GM23248 (cell line): ENCODE measurements around the gene IL21R. TPM values are rescaled to one million over a fixed set of nuclear protein-coding genes. Genes with fewer than 3 reads are reported as not detected.

Source experiments
- DNase-seq: peaks from one replicate; pipeline ENCODE4 v3.0.0-alpha.2; 2015
- H2AFZ ChIP-seq: fragments of 200-600 bp; sonication (generic); 2 replicates; pipeline ENCODE4 v1.6.1; 2016; ENCODE audit warnings: antibody characterized with exemption
- H3F3A ChIP-seq: fragments of 200-600 bp; sonication (generic); 2 replicates; pipeline ENCODE4 v1.6.1; 2016; ENCODE audit warnings: mild to moderate bottlenecking, antibody characterized with exemption, mixed run types; ENCODE audit not compliant: insufficient read depth
- H3K27ac ChIP-seq: fragments of 200-600 bp; sonication (generic); 2 replicates; pipeline ENCODE4 v1.5.1; 2016; ENCODE audit warnings: mild to moderate bottlenecking
- H3K27me3 ChIP-seq: fragments of 200-600 bp; sonication (generic); replicated peaks from 2 replicates; pipeline ENCODE4 v1.6.1; 2016; ENCODE audit warnings: mild to moderate bottlenecking; ENCODE audit not compliant: insufficient read depth
- H3K36me3 ChIP-seq: fragments of 200-600 bp; sonication (generic); 2 replicates; pipeline ENCODE4 v1.6.1; 2016; ENCODE audit warnings: low read depth, mild to moderate bottlenecking
- H3K4me1 ChIP-seq: fragments of 200-600 bp; sonication (generic); 2 replicates; pipeline ENCODE4 v1.6.1; 2016; ENCODE audit warnings: mild to moderate bottlenecking; ENCODE audit not compliant: insufficient read depth
- H3K4me2 ChIP-seq: fragments of 200-600 bp; sonication (generic); one replicate; pipeline ENCODE4 v1.6.1; 2016; ENCODE audit warnings: mild to moderate bottlenecking; ENCODE audit not compliant: unreplicated experiment
- H3K4me3 ChIP-seq: fragments of 200-600 bp; sonication (generic); 2 replicates; pipeline ENCODE4 v1.5.1; 2016; ENCODE audit warnings: mild to moderate bottlenecking
- H3K79me2 ChIP-seq: fragments of 200-600 bp; sonication (generic); 2 replicates; pipeline ENCODE4 v1.6.1; 2016; ENCODE audit warnings: mild to moderate bottlenecking; ENCODE audit not compliant: insufficient read depth
- H3K9ac ChIP-seq: fragments of 200-600 bp; sonication (generic); 2 replicates; pipeline ENCODE4 v1.6.1; 2016; ENCODE audit warnings: mild to moderate bottlenecking
- H3K9me2 ChIP-seq: fragments of 200-600 bp; sonication (generic); 2 replicates; pipeline ENCODE4 v1.6.1; 2016; ENCODE audit warnings: mixed run types, mild to moderate bottlenecking, moderate library complexity; ENCODE audit not compliant: insufficient read depth
- H3K9me3 ChIP-seq: fragments of 200-600 bp; sonication (generic); one replicate; pipeline ENCODE4 v1.6.1; 2017; ENCODE audit warnings: low read depth
- H4K20me1 ChIP-seq: fragments of 200-600 bp; sonication (generic); 2 replicates; pipeline ENCODE4 v1.6.0; 2016; ENCODE audit not compliant: insufficient read depth
- EZH2 ChIP-seq: fragments of 200-600 bp; sonication (generic); IDR thresholded peaks from 2 replicates; pipeline ENCODE4 v1.6.1; 2018; ENCODE audit warnings: antibody characterized with exemption, mild to moderate bottlenecking; ENCODE audit not compliant: insufficient read depth, poor library complexity, severe bottlenecking
- EZH2phosphoT487 ChIP-seq: fragments of 200-600 bp; sonication (generic); IDR thresholded peaks from 2 replicates; pipeline ENCODE4 v1.6.1; 2018; ENCODE audit warnings: antibody characterized with exemption, moderate library complexity, mild to moderate bottlenecking, low read depth; ENCODE audit not compliant: insufficient read depth
- WGBS, 2 experiments: methylation state at CpG; one replicate each; pipeline ENCODE4 v1.1.6; 2015 to 2017; ENCODE audit warnings: low lambda C conversion rate in 2 of 2, low coverage in 1 of 2; ENCODE audit errors: missing lambda C conversion rate in 2 of 2; 5-methylcytosine and 5-hydroxymethylcytosine counted together
- in situ Hi-C: fragments of 300-500 bp; cut with MboI; formaldehyde crosslinking; loops from 2 replicates; pipeline ENCODE4 v1.15.0; 2020
- polyA plus RNA-seq: library from polyadenylated mRNA; unstranded; fragments of >200 nt; fragmentation: Nextera tagmentation; extraction: Ambion mirVana; gene quantifications from 2 replicates; pipeline ENCODE4 v1.2.1, GENCODE V29; 2016
- total RNA-seq: library from RNA; depleted of rRNA; stranded (reverse); fragments of >200 nt; shearing (Covaris generic); gene quantifications from 2 replicates; pipeline ENCODE4 v1.2.3, GENCODE V29; 2014

The IL21R gene
- total and polyA plus RNA-seq, 2 experiments from 2014 or later = 1.2 to 1.5 TPM

DNA sequence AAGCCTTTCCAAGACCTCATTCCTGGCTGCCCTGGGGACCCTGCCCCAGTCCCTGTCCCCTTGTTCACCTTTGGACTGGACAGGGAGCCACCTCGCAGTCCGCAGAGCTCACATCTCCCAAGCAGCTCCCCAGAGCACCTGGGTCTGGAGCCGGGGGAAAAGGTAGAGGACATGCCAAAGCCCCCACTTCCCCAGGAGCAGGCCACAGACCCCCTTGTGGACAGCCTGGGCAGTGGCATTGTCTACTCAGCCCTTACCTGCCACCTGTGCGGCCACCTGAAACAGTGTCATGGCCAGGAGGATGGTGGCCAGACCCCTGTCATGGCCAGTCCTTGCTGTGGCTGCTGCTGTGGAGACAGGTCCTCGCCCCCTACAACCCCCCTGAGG is 38.7 kb upstream of the IL21R start:
- H4K20me1 ChIP-seq = no peaks in the 10 kb centered on the region
- peaks cover 36% of the 10 kb centered on the region for H3F3A ChIP-seq
- no peak for DNase-seq
- H2AFZ ChIP-seq = no peak overlapping the region
- in situ Hi-C loops = loop anchor here (25.0 kb wide), 1 partner anchor 1526 kb away; no protein-coding TSS in a partner anchor
- peaks cover 14% of the 10 kb centered on the region; the same call in 1 of the 2 replicates for H3K36me3 ChIP-seq
- no peak overlapping the region for H3K9ac ChIP-seq
- H3K4me1 ChIP-seq = peaks cover 23% of the 10 kb centered on the region
- H3K4me3 ChIP-seq = no peak overlapping the region
- TF ChIP-seq EZH2phosphoT487 (no peak), EZH2 (no peak)
- WGBS, 2 experiments = 96 to 100% methylated on average over 4 to 5 of the region's 5 CpGs
- no peak overlapping the region for H3K4me2 ChIP-seq
- H3K9me3 ChIP-seq = no peaks in the 10 kb centered on the region
- no peaks in the 10 kb centered on the region for H3K79me2 ChIP-seq
- H3K9me2 ChIP-seq = no peaks in the 10 kb centered on the region
- no peaks in the 10 kb centered on the region for H3K27me3 ChIP-seq
- no peak overlapping the region for H3K27ac ChIP-seq

DNA sequence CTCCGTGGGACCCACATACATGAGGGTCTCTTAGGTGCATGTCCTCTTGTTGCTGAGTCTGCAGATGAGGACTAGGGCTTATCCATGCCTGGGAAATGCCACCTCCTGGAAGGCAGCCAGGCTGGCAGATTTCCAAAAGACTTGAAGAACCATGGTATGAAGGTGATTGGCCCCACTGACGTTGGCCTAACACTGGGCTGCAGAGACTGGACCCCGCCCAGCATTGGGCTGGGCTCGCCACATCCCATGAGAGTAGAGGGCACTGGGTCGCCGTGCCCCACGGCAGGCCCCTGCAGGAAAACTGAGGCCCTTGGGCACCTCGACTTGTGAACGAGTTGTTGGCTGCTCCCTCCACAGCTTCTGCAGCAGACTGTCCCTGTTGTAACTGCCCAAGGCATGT is 38.2 kb upstream of the IL21R start:
- H3K27ac ChIP-seq = no peak overlapping the region
- H3F3A ChIP-seq = peaks cover 36% of the 10 kb centered on the region
- H4K20me1 ChIP-seq = no peaks in the 10 kb centered on the region
- no peak overlapping the region for H3K9ac ChIP-seq
- H3K9me3 ChIP-seq = no peaks in the 10 kb centered on the region
- 83 to 85% methylated on average over 9 of the region's 9 CpGs for WGBS, 2 experiments
- no peak for DNase-seq
- H3K4me3 ChIP-seq = no peak overlapping the region
- H3K4me1 ChIP-seq = peaks cover 23% of the 10 kb centered on the region
- H3K9me2 ChIP-seq = no peaks in the 10 kb centered on the region
- peaks cover 14% of the 10 kb centered on the region; the same call in 1 of the 2 replicates for H3K36me3 ChIP-seq
- no peaks in the 10 kb centered on the region for H3K79me2 ChIP-seq
- no peaks in the 10 kb centered on the region for H3K27me3 ChIP-seq
- TF ChIP-seq EZH2phosphoT487 (no peak), EZH2 (no peak)
- H2AFZ ChIP-seq = no peak overlapping the region
- H3K4me2 ChIP-seq = no peak overlapping the region
- in situ Hi-C loops = loop anchor here (25.0 kb wide), 1 partner anchor 1526 kb away; no protein-coding TSS in a partner anchor

GRCh38 chr16:27364493-27365141 is 37.4 kb upstream of the IL21R start:
- in situ Hi-C loops = loop anchor here (25.0 kb wide), 1 partner anchor 1527 kb away; no protein-coding TSS in a partner anchor
- TF ChIP-seq EZH2phosphoT487 (no peak), EZH2 (no peak)

GRCh38 chr16:27365142-27366089 is 36.6 kb upstream of the IL21R start:
- peak; percentile 65 for DNase-seq
- in situ Hi-C loops = loop anchor here (25.0 kb wide), 1 partner anchor 1528 kb away; no protein-coding TSS in a partner anchor
- no peaks in the 10 kb centered on the region for H4K20me1 ChIP-seq
- WGBS, 2 experiments = 43 to 51% methylated on average over 7 of the region's 7 CpGs
- peak overlapping the region; percentile 53 for H3K27ac ChIP-seq
- H3K9me3 ChIP-seq = no peaks in the 10 kb centered on the region
- H3K27me3 ChIP-seq = no peaks in the 10 kb centered on the region
- peaks cover 29% of the 10 kb centered on the region for H3K4me1 ChIP-seq
- H3K36me3 ChIP-seq = peaks cover 5% of the 10 kb centered on the region; the same call in 1 of the 2 replicates
- no peak overlapping the region for H3K4me3 ChIP-seq
- no peak overlapping the region for H3K4me2 ChIP-seq
- H2AFZ ChIP-seq = no peak overlapping the region
- H3K9ac ChIP-seq = no peak overlapping the region
- peaks cover 41% of the 10 kb centered on the region for H3F3A ChIP-seq
- no peaks in the 10 kb centered on the region for H3K9me2 ChIP-seq
- no peak for TF ChIP-seq EZH2
- no peak for TF ChIP-seq EZH2phosphoT487
- H3K79me2 ChIP-seq = no peaks in the 10 kb centered on the region

More at GRCh38 chr16:27364493-27365141, 37.4 kb upstream of the IL21R start:
- no peak overlapping the region for H3K9ac ChIP-seq
- 0 out of 2 replicates have a peak overlapping the region, but pooled peaks have one; percentile 12 for H3K27ac ChIP-seq
- no peaks in the 10 kb centered on the region for H3K9me2 ChIP-seq
- no peaks in the 10 kb centered on the region for H3K27me3 ChIP-seq
- H3K4me3 ChIP-seq = no peak overlapping the region
- no peak for DNase-seq
- no peak overlapping the region for H3K4me2 ChIP-seq
- H3K36me3 ChIP-seq = peaks cover 6% of the 10 kb centered on the region; the same call in 1 of the 2 replicates
- peaks cover 41% of the 10 kb centered on the region for H3F3A ChIP-seq
- no peaks in the 10 kb centered on the region for H4K20me1 ChIP-seq
- 74 to 77% methylated on average over 6 of the region's 6 CpGs for WGBS, 2 experiments
- H3K4me1 ChIP-seq = peaks cover 25% of the 10 kb centered on the region
- H3K9me3 ChIP-seq = no peaks in the 10 kb centered on the region
- H3K79me2 ChIP-seq = no peaks in the 10 kb centered on the region
- no peak overlapping the region for H2AFZ ChIP-seq
